Nephron (organoid): ENCODE data around the gene MYOF.

Experiments
- H3K27ac Mint-ChIP-seq, 3 experiments: 2 replicates each; pipeline ENCODE4 v1.8.0; 2020; ENCODE audit warnings: mixed read lengths in 3 of 3, mild to moderate bottlenecking in 2 of 3, moderate library complexity in 1 of 3
- H3K27me3 Mint-ChIP-seq: 2 replicates; pipeline ENCODE4 v1.8.0; 2021; ENCODE audit warnings: low read depth, mild to moderate bottlenecking, moderate library complexity, mixed read lengths
- H3K36me3 Mint-ChIP-seq: 2 replicates; pipeline ENCODE4 v1.8.0; 2020; ENCODE audit warnings: low read depth, mixed read lengths
- H3K4me1 Mint-ChIP-seq: 2 replicates; pipeline ENCODE4 v1.8.0; 2020; ENCODE audit warnings: mixed read lengths
- H3K4me3 Mint-ChIP-seq, 3 experiments: 2 replicates each; pipeline ENCODE4 v1.8.0; 2020; ENCODE audit warnings: mild to moderate bottlenecking in 3 of 3, mixed read lengths in 3 of 3, moderate library complexity in 2 of 3
- H3K9me3 Mint-ChIP-seq: 2 replicates; pipeline ENCODE4 v1.8.0; 2020; ENCODE audit warnings: mixed read lengths
- CTCF ChIP-seq, 3 experiments: fragments of 200-600 bp; sonication (generic); IDR thresholded peaks; one replicate each; pipeline ENCODE4 v1.5.0; 2021; ENCODE audit warnings: antibody characterized with exemption in 3 of 3; ENCODE audit not compliant: unreplicated experiment in 3 of 3

Gene MYOF

GRCh38 chr10:93378039-93378438 lies 104.1 kb downstream of the MYOF start:
- Mint-ChIP-seq H3K27me3 (no peaks in the 10 kb centered on the region), H3K4me3 (no peak overlapping the region), H3K36me3 (peaks cover 37% of the 10 kb centered on the region), H3K27ac (peak overlapping the region in 1 of 3 experiments; percentile 73), H3K9me3 (no peaks in the 10 kb centered on the region), H3K4me1 (peaks cover 44% of the 10 kb centered on the region)
- no peak for TF ChIP-seq CTCF (IDR thresholded peaks at IDR 0.05; ENCODE audit: unreplicated experiment in 3 of 3)

- H3K4me1 Mint-ChIP-seq = peaks cover 44% of the 10 kb centered on the region
- TF ChIP-seq CTCF (IDR thresholded peaks at IDR 0.05; ENCODE audit: unreplicated experiment in 3 of 3) = peak; percentile 95 to 97 (median 95)
- no peaks in the 10 kb centered on the region for H3K27me3 Mint-ChIP-seq
Measured at GRCh38 chr10:93376372-93377293, 105.5 kb downstream of the MYOF start.

GRCh38 chr10:93370961-93371360 lies 111.2 kb downstream of the MYOF start:
- Mint-ChIP-seq H3K4me3 (no peak overlapping the region), H3K9me3 (no peaks in the 10 kb centered on the region), H3K27me3 (no peaks in the 10 kb centered on the region), H3K36me3 (peaks cover 38% of the 10 kb centered on the region), H3K4me1 (no peaks in the 10 kb centered on the region), H3K27ac (no peak overlapping the region)
- TF ChIP-seq CTCF (IDR thresholded peaks at IDR 0.05; ENCODE audit: unreplicated experiment in 3 of 3) = no peak

More at GRCh38 chr10:93376372-93377293, 105.5 kb downstream of the MYOF start:
- Mint-ChIP-seq H3K36me3 (peaks cover 40% of the 10 kb centered on the region), H3K9me3 (no peaks in the 10 kb centered on the region), H3K4me3 (peak overlapping the region in 1 of 3 experiments; percentile 19), H3K27ac (peak overlapping the region; percentile 73 to 81 (median 77))

- Mint-ChIP-seq H3K4me3 (no peak overlapping the region), H3K27me3 (no peaks in the 10 kb centered on the region), H3K9me3 (no peaks in the 10 kb centered on the region), H3K36me3 (peaks cover 33% of the 10 kb centered on the region), H3K4me1 (no peaks in the 10 kb centered on the region), H3K27ac (no peak overlapping the region)
- no peak for TF ChIP-seq CTCF (IDR thresholded peaks at IDR 0.05; ENCODE audit: unreplicated experiment in 3 of 3)
Measured at GRCh38 chr10:93369588-93370164, 112.5 kb downstream of the MYOF start.

GRCh38 chr10:93368210-93368609 lies 113.9 kb downstream of the MYOF start:
- Mint-ChIP-seq H3K27me3 (no peaks in the 10 kb centered on the region), H3K9me3 (no peaks in the 10 kb centered on the region), H3K36me3 (peaks cover 33% of the 10 kb centered on the region), H3K4me1 (no peaks in the 10 kb centered on the region), H3K4me3 (no peak overlapping the region), H3K27ac (no peak overlapping the region)
- no peak for TF ChIP-seq CTCF (IDR thresholded peaks at IDR 0.05; ENCODE audit: unreplicated experiment in 3 of 3)
